Lower leg skin (tissue), 4 donors: ENCODE data around the gene LNPK. TPM values are rescaled to one million over a fixed set of nuclear protein-coding genes. Genes with fewer than 3 reads are reported as not detected.
"Not testable (repeated sequence)": the region's sequence is repeated elsewhere in the genome, so short reads cannot be mapped to it uniquely, and the experiment has no call there.

ENCODE experiments used
- DNase-seq, 2 donors: peaks; one replicate each; pipeline ENCODE4 v3.0.0-alpha.2; 2019; ENCODE audit warnings: low spot score in 2 of 2
- H3K4me3 ChIP-seq: fragments of 200-600 bp; sonication (generic); 2 replicates; pipeline ENCODE4 v1.5.1; 2017; ENCODE audit warnings: mild to moderate bottlenecking, low read depth; ENCODE audit not compliant: poor library complexity, severe bottlenecking
- POLR2A ChIP-seq, 2 donors: fragments of 450-650 bp; IDR thresholded peaks; one replicate each; pipeline ENCODE4 v1.6.1; 2016 to 2017; ENCODE audit warnings: antibody characterized with exemption in 2 of 2, mild to moderate bottlenecking in 1 of 2, moderate library complexity in 1 of 2
- WGBS, 2 donors: methylation state at CpG; one replicate each; pipeline ENCODE4 v1.1.5; 2018; 5-methylcytosine and 5-hydroxymethylcytosine counted together
- intact Hi-C: fragments of 100-400 bp; cut with DNase I; formaldehyde crosslinking; loops from one replicate; pipeline ENCODE4 v1.15.0; 2023; ENCODE audit warnings: low total_unique reads
- total RNA-seq, 4 donors: library from RNA; depleted of rRNA; stranded (reverse); fragments of >200 nt; gene quantifications; one replicate each; pipeline ENCODE4 v1.1.0, GENCODE V29; 2016
- TF ChIP-seq, protein P1 (sequence below), 3 donors: fragments of 450-650 bp; IDR thresholded peaks; one replicate each; pipeline ENCODE4 v1.5.1; 2016; ENCODE audit warnings: antibody characterized with exemption in 3 of 3, mild to moderate bottlenecking in 3 of 3, moderate library complexity in 2 of 3

The LNPK gene
- total RNA-seq, 4 donors from 2014 or later, result 19.0 to 26.5 (median 22.1) TPM

DNA sequence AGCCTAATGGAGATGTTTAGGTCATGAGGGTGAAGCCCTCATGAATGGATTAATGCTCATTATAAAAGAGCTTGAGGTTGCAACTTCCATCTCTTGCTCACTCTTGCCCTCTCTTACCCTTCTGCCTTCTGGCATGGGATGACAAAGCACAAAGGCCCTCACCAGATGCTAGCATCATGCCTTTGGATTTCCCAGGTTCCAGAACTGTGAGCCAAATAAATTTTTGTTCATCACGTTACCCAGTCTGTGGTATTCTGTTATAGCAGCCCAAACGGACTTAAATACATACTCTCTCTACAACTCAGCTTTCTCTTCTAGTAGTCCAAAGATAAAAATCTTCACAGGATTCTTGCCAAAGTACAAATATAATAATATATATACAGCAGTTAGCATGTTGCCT lies 75.8 kb downstream of the LNPK start:
- H3K4me3 ChIP-seq, result no peak overlapping the region
- DNase-seq, result no peak
- WGBS, 2 donors, result 71% methylated on average over 2 of the region's 2 CpGs
- intact Hi-C loops, result no loop called here
- TF ChIP-seq, protein P1, sequence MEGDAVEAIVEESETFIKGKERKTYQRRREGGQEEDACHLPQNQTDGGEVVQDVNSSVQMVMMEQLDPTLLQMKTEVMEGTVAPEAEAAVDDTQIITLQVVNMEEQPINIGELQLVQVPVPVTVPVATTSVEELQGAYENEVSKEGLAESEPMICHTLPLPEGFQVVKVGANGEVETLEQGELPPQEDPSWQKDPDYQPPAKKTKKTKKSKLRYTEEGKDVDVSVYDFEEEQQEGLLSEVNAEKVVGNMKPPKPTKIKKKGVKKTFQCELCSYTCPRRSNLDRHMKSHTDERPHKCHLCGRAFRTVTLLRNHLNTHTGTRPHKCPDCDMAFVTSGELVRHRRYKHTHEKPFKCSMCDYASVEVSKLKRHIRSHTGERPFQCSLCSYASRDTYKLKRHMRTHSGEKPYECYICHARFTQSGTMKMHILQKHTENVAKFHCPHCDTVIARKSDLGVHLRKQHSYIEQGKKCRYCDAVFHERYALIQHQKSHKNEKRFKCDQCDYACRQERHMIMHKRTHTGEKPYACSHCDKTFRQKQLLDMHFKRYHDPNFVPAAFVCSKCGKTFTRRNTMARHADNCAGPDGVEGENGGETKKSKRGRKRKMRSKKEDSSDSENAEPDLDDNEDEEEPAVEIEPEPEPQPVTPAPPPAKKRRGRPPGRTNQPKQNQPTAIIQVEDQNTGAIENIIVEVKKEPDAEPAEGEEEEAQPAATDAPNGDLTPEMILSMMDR (IDR thresholded peaks at IDR 0.05), result no peak
- TF ChIP-seq POLR2A (IDR thresholded peaks at IDR 0.05), result no peak

DNA sequence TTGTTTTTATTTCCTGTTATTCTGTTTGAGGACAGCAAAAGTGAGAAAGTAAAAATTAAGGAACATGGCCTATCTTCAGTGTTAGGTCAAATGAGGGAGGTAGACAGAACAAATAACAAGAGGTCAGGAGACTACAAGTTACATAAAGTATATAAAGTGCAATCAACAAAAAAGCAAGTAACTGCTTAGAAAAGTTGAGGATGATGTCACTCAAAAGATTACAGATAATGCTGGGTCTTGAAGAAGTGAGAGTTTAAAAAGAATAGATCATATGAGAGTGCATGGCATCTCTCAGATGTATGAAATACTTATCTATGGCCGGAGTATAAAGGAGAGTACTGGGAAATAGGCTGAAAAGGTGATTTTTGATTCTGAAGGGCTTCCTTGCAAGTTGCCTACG lies 79.9 kb downstream of the LNPK start:
- no peak for TF ChIP-seq POLR2A (IDR thresholded peaks at IDR 0.05)
- TF ChIP-seq, protein P1 (IDR thresholded peaks at IDR 0.05), result no peak

DNA sequence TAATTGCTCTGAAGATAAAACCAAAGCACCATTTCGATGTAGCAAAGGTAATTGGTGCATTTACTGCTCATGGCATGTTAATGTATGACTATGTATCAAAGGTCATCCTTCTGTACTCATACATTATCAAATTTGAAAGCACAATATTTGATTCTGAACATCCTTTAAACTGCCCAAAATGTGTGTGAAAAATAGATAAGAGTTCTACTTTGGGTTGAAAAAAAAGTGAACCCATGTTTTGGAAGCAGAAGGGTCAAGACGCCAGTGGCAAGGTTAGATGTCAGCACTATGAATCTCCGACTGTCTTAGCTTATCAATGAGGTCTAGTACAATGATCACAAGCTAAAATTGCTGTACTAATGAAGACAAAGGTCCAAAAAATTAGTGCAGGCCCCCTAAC lies 83.1 kb downstream of the LNPK start:
- WGBS, 2 donors, result 85 to 87% methylated on average over 3 of the region's 3 CpGs

More for the DNA sequence above, 79.9 kb downstream of the LNPK start:
- intact Hi-C loops, result no loop called here
- H3K4me3 ChIP-seq, result no peak overlapping the region
- WGBS, 2 donors, result 96 to 97% methylated on average over 2 of the region's 2 CpGs
- no peak for DNase-seq

DNA sequence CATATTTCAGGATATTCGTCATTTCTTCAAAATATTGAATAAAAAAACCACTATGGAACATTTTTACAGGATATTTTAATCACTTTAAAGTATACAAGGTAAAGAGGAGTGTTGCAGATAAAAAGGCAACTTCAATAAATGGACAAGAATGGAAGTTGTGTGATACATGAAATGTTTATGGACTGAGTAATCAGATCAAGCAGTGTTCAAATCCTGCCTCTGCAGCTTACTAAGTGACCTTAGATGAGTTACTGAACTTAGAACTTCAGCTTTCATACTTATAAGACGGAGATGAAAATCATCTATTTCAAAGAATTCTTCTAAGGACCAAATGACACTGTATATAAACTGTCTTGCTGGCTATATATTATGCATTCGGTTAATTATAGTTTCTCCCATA lies 87.2 kb downstream of the LNPK start:
- no peak for TF ChIP-seq POLR2A (IDR thresholded peaks at IDR 0.05)
- TF ChIP-seq, protein P1 (IDR thresholded peaks at IDR 0.05), result no peak
- DNase-seq, result no peak
- WGBS, 2 donors, result 93 to 94% methylated on average over 3 of the region's 3 CpGs
- H3K4me3 ChIP-seq, result no peak overlapping the region
- intact Hi-C loops, result no loop called here

More for the DNA sequence above, 83.1 kb downstream of the LNPK start:
- DNase-seq, result no peak
- TF ChIP-seq, protein P1 (IDR thresholded peaks at IDR 0.05), result no peak
- TF ChIP-seq POLR2A (IDR thresholded peaks at IDR 0.05), result no peak
- H3K4me3 ChIP-seq, result no peak overlapping the region
- intact Hi-C loops, result no loop called here

DNA sequence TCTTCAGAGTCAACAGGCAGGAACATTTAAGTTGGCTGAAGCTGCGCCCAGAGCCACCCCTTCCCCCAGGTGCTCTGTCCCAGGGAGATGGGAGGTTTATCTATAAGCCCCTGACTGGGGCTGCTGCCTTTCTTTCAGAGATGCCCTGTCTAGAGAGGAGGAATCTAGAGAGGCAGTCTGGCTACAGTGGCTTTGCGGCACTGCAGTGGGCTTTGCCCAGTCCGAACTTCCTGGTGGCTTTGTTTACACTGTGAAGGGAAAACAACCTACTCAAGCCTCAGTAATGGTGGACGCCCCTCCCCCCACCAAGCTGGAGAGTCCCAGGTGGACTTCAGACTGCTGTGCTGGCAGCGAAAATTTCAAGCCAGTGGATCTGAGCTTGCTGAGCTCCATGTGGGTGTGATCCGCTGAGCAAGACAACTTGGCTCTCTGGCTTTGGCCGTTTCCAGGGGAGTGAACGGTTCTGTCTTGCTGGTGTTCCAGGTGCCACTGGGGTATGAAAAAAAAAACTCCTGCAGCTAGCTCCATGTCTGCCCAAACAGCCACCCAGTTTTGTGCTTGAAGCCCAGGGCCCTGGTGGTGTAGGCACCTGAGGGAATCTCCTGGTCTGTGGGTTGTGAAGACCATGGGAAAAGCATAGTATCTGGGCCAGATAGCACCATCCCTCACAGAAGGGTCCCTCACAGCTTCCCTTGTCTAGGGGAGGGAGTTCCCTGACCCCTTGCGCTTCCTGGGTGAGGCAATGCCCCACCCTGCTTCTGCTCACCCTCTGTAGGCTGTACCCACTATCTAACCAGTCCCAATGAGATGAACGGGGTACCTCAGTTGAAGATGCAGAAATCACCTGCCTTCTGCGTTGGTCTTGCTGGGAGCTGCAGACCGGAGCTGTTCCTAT lies 88.0 kb downstream of the LNPK start:
- intact Hi-C loops, H3K4me3 ChIP-seq, DNase-seq: not testable (repeated sequence)
- 83 to 88% methylated on average over 11 to 12 of the region's 12 CpGs for WGBS, 2 donors

DNA sequence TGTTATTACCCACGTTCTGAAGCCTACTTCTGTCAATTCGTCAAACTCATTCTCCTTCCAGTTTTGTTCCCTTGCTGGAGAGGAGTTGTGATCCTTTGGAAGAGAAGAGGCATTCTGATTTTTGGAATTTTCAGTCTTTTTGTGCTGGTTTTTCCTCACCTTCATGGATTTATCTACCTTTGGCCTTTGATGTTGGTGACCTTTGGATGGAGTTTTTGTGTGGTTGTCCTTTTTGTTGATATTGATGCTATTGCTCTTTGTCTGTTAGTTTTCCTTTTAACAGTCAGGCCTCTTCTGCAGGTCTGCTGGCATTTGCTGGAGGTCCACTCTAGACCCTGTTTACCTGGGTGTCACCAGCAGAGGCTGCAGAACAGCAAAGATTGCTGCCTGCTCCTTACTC lies 88.8 kb downstream of the LNPK start:
- WGBS, 2 donors, result 71 to 87% methylated on average over 2 of the region's 2 CpGs
- DNase-seq, intact Hi-C loops, H3K4me3 ChIP-seq: not testable (repeated sequence)

DNA sequence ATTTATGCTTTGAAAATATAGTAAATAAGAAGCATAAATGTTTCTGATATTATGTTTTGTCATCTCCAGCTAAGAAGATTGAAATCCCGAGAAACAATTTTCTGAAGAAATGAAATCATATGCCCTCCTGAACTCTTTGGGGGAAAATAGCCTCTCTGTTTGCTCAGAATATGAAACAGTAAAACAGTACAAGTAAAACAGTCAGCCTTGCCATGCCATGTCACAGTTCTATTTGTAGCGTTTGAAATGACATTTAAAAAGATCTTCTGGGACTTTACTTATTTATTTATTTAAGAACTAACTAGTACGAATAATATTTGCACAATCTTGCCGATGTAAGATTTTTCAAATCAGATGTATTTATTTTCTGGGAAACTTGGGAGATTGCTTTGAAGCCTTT lies 98.0 kb downstream of the LNPK start:
- intact Hi-C loops, result no loop called here
- TF ChIP-seq POLR2A (IDR thresholded peaks at IDR 0.05), result no peak
- TF ChIP-seq, protein P1 (IDR thresholded peaks at IDR 0.05), result no peak
- 72 to 76% methylated on average over 4 of the region's 4 CpGs for WGBS, 2 donors
- H3K4me3 ChIP-seq, result no peak overlapping the region
- DNase-seq, result no peak
